Fibroblast of the aortic adventitia (primary cell): Measurements from ENCODE around the gene BNC1. TPM values are rescaled to one million over a fixed set of nuclear protein-coding genes. Genes with fewer than 3 reads are reported as not detected.
A peak's percentile ranks its signal among the peaks of the same experiment; 100 is the strongest.

Experiments
- DNase-seq: peaks from one replicate; pipeline ENCODE4 v3.0.0-alpha.2; 2010; ENCODE audit warnings: low read depth
- H3K4me3 ChIP-seq: 2 replicates; pipeline ENCODE4 v1.5.1; 2011; ENCODE audit warnings: low read depth, mild to moderate bottlenecking, control low read depth, low read length, moderate library complexity
- CTCF ChIP-seq: IDR thresholded peaks from 2 replicates; pipeline ENCODE4 v1.5.1; 2011; ENCODE audit warnings: mild to moderate bottlenecking, low read length, control low read depth, inconsistent platforms; ENCODE audit not compliant: insufficient read depth
- total RNA-seq: library from RNA; depleted of rRNA; stranded (reverse); fragments of >200 nt; gene quantifications from 2 replicates; pipeline ENCODE4 v1.2.3, GENCODE V29; 2012; ENCODE audit warnings: low replicate concordance

BNC1 gene
- total RNA-seq, 1 donor: 0.27 TPM

- no peak overlapping the region for H3K4me3 ChIP-seq
- TF ChIP-seq CTCF: no peak
- no peak for DNase-seq
Observed at GRCh38 chr15:83288381-83288801, 3.9 kb upstream of the BNC1 start.

GRCh38 chr15:83287541-83288027 is 3.1 kb upstream of the BNC1 start:
- H3K4me3 ChIP-seq: no peak overlapping the region
- no peak for TF ChIP-seq CTCF
- DNase-seq: peak; percentile 98

- H3K4me3 ChIP-seq: no peak overlapping the region
- TF ChIP-seq CTCF: no peak
- peak; percentile 76 for DNase-seq
Observed at GRCh38 chr15:83285979-83286553, 1.6 kb upstream of the BNC1 start.

GRCh38 chr15:83285284-83285978 is 967 bp upstream of the BNC1 start:
- H3K4me3 ChIP-seq: no peak overlapping the region
- no peak for DNase-seq
- TF ChIP-seq CTCF: no peak

- peak overlapping the region; percentile 51 for H3K4me3 ChIP-seq
- no peak for TF ChIP-seq CTCF
- DNase-seq: no peak
Observed at GRCh38 chr15:83283813-83284558, 478 bp downstream of the BNC1 start.

- H3K4me3 ChIP-seq: peak overlapping the region; percentile 51
- no peak for TF ChIP-seq CTCF
- DNase-seq: no peak
Observed at GRCh38 chr15:83283138-83283812, 1.2 kb downstream of the BNC1 start.
